Measurements from ENCODE around the gene GSK3A.

The GSK3A gene

DNA sequence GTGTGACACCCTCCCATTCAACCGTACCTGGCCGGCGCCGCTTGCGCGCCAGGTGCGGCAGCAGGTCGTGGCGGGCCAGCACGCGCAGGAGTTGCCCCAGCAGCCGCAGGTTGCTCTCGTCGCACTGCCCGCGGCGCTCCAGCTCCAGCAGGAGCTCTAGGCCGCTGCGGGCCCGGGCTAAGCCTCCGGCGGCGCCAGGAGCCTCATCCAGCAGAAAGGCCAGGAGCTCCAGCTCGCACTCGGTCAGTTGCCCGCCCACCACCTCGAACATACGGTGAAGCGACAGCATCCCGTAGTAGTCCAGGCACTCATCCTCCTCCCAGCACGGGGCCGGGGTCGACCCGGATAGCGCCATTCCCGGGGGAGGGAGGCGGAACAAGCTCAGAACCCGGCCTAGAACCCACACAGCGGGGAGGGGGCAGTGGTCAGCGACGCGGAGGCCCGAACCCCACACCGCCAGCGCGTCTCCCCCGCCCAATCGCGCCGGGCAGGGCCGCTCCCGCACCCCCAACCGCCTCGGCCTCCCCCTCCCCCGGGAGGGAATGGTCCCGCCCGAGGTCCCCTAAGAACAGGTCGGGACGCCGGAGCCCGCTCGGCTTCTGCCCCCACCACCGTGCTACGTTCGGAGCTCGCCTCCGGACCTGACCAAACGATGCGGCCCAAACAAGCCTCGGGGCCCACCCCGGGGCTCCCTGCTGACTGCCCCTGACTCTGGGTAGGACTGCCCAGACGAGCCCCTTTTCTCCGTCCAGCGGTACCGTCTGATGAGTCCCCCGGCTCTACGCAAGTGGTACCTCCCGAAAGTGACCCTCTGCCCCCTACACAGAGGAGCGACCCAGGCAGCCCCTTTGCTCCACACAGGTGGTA is 25.5 kb downstream of the GSK3A start (continued):
- TF ChIP-seq ZNF837 (tag by site-specific recombination; IDR thresholded peaks at IDR 0.05) = no peak
- TF ChIP-seq, protein P1, sequence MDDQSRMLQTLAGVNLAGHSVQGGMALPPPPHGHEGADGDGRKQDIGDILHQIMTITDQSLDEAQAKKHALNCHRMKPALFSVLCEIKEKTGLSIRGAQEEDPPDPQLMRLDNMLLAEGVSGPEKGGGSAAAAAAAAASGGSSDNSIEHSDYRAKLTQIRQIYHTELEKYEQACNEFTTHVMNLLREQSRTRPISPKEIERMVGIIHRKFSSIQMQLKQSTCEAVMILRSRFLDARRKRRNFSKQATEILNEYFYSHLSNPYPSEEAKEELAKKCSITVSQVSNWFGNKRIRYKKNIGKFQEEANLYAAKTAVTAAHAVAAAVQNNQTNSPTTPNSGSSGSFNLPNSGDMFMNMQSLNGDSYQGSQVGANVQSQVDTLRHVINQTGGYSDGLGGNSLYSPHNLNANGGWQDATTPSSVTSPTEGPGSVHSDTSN (CRISPR knock-in tag; IDR thresholded peaks at IDR 0.05) = 0 out of 2 replicates have a peak, but pooled peaks have one; percentile 30
- TF ChIP-seq ZNF335 (tag by site-specific recombination; conservative IDR thresholded peaks at IDR 0.05) = peak; percentile 91
- TF ChIP-seq RBAK (tag by site-specific recombination; IDR thresholded peaks at IDR 0.05) = no peak
- peak; percentile 54 for TF ChIP-seq KLF10 (tag by site-specific recombination; IDR thresholded peaks at IDR 0.05)
- TF ChIP-seq ZNF501 (tag by site-specific recombination; IDR thresholded peaks at IDR 0.05) = peak; percentile 51
- peak; percentile 47; the same call in 1 of the 2 replicates for TF ChIP-seq GLIS1 (tag by site-specific recombination; IDR thresholded peaks at IDR 0.05)
- peak; percentile 59; the same call in 1 of the 2 replicates for TF ChIP-seq ZNF2 (tag by site-specific recombination; IDR thresholded peaks at IDR 0.05)
- TF ChIP-seq ZNF248 (tag by site-specific recombination; IDR thresholded peaks at IDR 0.05) = no peak
- TF ChIP-seq MEIS1 (CRISPR knock-in tag; IDR thresholded peaks at IDR 0.05; ENCODE audit: borderline replicate concordance) = 0 out of 2 replicates have a peak, but pooled peaks have one; percentile 45
- TF ChIP-seq ZBTB48 (tag by site-specific recombination; IDR thresholded peaks at IDR 0.05) = peak; percentile 78
- TF ChIP-seq, protein P2, sequence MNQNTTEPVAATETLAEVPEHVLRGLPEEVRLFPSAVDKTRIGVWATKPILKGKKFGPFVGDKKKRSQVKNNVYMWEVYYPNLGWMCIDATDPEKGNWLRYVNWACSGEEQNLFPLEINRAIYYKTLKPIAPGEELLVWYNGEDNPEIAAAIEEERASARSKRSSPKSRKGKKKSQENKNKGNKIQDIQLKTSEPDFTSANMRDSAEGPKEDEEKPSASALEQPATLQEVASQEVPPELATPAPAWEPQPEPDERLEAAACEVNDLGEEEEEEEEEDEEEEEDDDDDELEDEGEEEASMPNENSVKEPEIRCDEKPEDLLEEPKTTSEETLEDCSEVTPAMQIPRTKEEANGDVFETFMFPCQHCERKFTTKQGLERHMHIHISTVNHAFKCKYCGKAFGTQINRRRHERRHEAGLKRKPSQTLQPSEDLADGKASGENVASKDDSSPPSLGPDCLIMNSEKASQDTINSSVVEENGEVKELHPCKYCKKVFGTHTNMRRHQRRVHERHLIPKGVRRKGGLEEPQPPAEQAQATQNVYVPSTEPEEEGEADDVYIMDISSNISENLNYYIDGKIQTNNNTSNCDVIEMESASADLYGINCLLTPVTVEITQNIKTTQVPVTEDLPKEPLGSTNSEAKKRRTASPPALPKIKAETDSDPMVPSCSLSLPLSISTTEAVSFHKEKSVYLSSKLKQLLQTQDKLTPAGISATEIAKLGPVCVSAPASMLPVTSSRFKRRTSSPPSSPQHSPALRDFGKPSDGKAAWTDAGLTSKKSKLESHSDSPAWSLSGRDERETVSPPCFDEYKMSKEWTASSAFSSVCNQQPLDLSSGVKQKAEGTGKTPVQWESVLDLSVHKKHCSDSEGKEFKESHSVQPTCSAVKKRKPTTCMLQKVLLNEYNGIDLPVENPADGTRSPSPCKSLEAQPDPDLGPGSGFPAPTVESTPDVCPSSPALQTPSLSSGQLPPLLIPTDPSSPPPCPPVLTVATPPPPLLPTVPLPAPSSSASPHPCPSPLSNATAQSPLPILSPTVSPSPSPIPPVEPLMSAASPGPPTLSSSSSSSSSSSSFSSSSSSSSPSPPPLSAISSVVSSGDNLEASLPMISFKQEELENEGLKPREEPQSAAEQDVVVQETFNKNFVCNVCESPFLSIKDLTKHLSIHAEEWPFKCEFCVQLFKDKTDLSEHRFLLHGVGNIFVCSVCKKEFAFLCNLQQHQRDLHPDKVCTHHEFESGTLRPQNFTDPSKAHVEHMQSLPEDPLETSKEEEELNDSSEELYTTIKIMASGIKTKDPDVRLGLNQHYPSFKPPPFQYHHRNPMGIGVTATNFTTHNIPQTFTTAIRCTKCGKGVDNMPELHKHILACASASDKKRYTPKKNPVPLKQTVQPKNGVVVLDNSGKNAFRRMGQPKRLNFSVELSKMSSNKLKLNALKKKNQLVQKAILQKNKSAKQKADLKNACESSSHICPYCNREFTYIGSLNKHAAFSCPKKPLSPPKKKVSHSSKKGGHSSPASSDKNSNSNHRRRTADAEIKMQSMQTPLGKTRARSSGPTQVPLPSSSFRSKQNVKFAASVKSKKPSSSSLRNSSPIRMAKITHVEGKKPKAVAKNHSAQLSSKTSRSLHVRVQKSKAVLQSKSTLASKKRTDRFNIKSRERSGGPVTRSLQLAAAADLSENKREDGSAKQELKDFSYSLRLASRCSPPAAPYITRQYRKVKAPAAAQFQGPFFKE (tag by site-specific recombination; IDR thresholded peaks at IDR 0.05; ENCODE audit: borderline replicate concordance) = no peak
- TF ChIP-seq, protein P3, sequence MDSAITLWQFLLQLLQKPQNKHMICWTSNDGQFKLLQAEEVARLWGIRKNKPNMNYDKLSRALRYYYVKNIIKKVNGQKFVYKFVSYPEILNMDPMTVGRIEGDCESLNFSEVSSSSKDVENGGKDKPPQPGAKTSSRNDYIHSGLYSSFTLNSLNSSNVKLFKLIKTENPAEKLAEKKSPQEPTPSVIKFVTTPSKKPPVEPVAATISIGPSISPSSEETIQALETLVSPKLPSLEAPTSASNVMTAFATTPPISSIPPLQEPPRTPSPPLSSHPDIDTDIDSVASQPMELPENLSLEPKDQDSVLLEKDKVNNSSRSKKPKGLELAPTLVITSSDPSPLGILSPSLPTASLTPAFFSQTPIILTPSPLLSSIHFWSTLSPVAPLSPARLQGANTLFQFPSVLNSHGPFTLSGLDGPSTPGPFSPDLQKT (IDR thresholded peaks at IDR 0.05; ENCODE audit: borderline replicate concordance, low read depth, low read length) = no peak
- TF ChIP-seq, protein P4, sequence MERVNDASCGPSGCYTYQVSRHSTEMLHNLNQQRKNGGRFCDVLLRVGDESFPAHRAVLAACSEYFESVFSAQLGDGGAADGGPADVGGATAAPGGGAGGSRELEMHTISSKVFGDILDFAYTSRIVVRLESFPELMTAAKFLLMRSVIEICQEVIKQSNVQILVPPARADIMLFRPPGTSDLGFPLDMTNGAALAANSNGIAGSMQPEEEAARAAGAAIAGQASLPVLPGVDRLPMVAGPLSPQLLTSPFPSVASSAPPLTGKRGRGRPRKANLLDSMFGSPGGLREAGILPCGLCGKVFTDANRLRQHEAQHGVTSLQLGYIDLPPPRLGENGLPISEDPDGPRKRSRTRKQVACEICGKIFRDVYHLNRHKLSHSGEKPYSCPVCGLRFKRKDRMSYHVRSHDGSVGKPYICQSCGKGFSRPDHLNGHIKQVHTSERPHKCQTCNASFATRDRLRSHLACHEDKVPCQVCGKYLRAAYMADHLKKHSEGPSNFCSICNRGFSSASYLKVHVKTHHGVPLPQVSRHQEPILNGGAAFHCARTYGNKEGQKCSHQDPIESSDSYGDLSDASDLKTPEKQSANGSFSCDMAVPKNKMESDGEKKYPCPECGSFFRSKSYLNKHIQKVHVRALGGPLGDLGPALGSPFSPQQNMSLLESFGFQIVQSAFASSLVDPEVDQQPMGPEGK (tag by site-specific recombination; IDR thresholded peaks at IDR 0.05) = peak; percentile 77
- TF ChIP-seq ZNF391 (tag by site-specific recombination; IDR thresholded peaks at IDR 0.05; ENCODE audit: borderline replicate concordance, low read depth) = peak; percentile 81
- TF ChIP-seq, protein P5, sequence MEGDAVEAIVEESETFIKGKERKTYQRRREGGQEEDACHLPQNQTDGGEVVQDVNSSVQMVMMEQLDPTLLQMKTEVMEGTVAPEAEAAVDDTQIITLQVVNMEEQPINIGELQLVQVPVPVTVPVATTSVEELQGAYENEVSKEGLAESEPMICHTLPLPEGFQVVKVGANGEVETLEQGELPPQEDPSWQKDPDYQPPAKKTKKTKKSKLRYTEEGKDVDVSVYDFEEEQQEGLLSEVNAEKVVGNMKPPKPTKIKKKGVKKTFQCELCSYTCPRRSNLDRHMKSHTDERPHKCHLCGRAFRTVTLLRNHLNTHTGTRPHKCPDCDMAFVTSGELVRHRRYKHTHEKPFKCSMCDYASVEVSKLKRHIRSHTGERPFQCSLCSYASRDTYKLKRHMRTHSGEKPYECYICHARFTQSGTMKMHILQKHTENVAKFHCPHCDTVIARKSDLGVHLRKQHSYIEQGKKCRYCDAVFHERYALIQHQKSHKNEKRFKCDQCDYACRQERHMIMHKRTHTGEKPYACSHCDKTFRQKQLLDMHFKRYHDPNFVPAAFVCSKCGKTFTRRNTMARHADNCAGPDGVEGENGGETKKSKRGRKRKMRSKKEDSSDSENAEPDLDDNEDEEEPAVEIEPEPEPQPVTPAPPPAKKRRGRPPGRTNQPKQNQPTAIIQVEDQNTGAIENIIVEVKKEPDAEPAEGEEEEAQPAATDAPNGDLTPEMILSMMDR (tag by site-specific recombination; IDR thresholded peaks at IDR 0.05) = peak; percentile 39; the same call in 1 of the 2 replicates
- no peak for TF ChIP-seq ZNF138 (tag by site-specific recombination; IDR thresholded peaks at IDR 0.05; ENCODE audit: borderline replicate concordance)
- TF ChIP-seq, protein P6, sequence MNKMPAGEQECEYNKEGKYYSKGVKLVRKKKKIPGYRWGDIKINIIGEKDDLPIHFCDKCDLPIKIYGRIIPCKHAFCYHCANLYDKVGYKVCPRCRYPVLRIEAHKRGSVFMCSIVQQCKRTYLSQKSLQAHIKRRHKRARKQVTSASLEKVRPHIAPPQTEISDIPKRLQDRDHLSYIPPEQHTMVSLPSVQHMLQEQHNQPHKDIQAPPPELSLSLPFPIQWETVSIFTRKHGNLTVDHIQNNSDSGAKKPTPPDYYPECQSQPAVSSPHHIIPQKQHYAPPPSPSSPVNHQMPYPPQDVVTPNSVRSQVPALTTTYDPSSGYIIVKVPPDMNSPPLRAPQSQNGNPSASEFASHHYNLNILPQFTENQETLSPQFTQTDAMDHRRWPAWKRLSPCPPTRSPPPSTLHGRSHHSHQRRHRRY (tag by site-specific recombination; IDR thresholded peaks at IDR 0.05) = 0 out of 2 replicates have a peak, but pooled peaks have one; percentile 17
- TF ChIP-seq SP2 (tag by site-specific recombination; IDR thresholded peaks at IDR 0.05) = peak; percentile 65
- TF ChIP-seq ZSCAN30 (tag by site-specific recombination; IDR thresholded peaks at IDR 0.05) = peak; percentile 69; the same call in 1 of the 2 replicates
- TF ChIP-seq BCL11A (tag by site-specific recombination; IDR thresholded peaks at IDR 0.05; ENCODE audit: low read depth) = peak; percentile 27; the same call in 1 of the 2 replicates
- TF ChIP-seq ZNF133 (tag by site-specific recombination; IDR thresholded peaks at IDR 0.05) = no peak
- peak; percentile 63 for TF ChIP-seq ZIC2 (tag by site-specific recombination; IDR thresholded peaks at IDR 0.05)
